ENCODE measurements around the gene EIF4B.

DNA sequence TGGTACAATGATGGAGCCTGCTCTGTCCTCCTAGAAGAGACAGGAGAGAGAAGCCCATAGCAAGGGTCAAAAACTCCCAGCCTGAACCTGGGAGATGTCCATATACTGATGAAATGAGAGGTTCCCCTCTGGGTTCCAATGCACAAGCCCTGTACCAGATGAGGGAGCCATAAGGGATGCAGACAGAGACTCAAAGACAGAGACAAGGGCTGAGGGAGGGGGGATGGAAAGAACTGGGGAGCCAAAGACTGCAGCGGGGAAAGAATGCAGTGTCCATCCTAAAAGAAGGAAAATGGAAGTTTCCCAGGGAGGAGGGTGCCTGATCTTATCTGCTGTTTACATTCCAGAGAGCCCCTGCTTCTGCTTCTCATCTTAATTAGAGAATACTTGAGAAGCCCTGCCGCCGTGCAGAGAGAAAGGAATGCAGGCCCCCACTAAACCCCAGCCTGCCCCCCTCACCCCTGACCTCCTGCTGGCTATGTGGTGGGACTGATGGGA is 29.6 kb upstream of the EIF4B start:
- TF ChIP-seq, protein P1, sequence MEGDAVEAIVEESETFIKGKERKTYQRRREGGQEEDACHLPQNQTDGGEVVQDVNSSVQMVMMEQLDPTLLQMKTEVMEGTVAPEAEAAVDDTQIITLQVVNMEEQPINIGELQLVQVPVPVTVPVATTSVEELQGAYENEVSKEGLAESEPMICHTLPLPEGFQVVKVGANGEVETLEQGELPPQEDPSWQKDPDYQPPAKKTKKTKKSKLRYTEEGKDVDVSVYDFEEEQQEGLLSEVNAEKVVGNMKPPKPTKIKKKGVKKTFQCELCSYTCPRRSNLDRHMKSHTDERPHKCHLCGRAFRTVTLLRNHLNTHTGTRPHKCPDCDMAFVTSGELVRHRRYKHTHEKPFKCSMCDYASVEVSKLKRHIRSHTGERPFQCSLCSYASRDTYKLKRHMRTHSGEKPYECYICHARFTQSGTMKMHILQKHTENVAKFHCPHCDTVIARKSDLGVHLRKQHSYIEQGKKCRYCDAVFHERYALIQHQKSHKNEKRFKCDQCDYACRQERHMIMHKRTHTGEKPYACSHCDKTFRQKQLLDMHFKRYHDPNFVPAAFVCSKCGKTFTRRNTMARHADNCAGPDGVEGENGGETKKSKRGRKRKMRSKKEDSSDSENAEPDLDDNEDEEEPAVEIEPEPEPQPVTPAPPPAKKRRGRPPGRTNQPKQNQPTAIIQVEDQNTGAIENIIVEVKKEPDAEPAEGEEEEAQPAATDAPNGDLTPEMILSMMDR (conservative IDR thresholded peaks at IDR 0.05; ENCODE audit: low read depth in 2 of 2), result peak in 1 of 2 experiments; percentile 8; a peak in 1 of 4 replicates
- no peak for TF ChIP-seq EZH2phosphoT487 (IDR thresholded peaks at IDR 0.05; ENCODE audit: unreplicated experiment)
